OCI-LY1 (cell line): ENCODE data around the gene GRAMD1B.

Experiments
- CTCF ChIP-seq: fragments of 200-600 bp; sonication (generic), shearing (Covaris generic); IDR thresholded peaks from 2 replicates; pipeline ENCODE4 v1.5.1; 2017; ENCODE audit warnings: mild to moderate bottlenecking, antibody characterized with exemption, low read length, moderate library complexity, mixed read lengths
- EZH2 ChIP-seq: fragments of 200-600 bp; sonication (generic), shearing (Covaris generic); IDR thresholded peaks from 2 replicates; pipeline ENCODE4 v1.8.0; 2017; ENCODE audit warnings: borderline replicate concordance, mixed run types, mild to moderate bottlenecking, antibody characterized with exemption, low read length, moderate library complexity, mixed read lengths

- TF ChIP-seq EZH2 (no peak), CTCF (no peak)
Measured at GRCh38 chr11:123454796-123455195, 24.7 kb downstream of the GRAMD1B start.
